RPMI7951 (cell line): ENCODE measurements around the gene RNF186. TPM values are rescaled to one million over a fixed set of nuclear protein-coding genes. Genes with fewer than 3 reads are reported as not detected.
"Not testable (repeated sequence)": the region's sequence is repeated elsewhere in the genome, so short reads cannot be mapped to it uniquely, and the experiment has no call there.

ENCODE experiments used
- DNase-seq: peaks from one replicate; pipeline ENCODE4 v3.0.0-alpha.2; 2012; ENCODE audit warnings: low read depth
- total RNA-seq: library from RNA; depleted of rRNA; stranded (reverse); fragments of >200 nt; shearing (Covaris generic); gene quantifications from 2 replicates; pipeline ENCODE4 v1.2.3, GENCODE V29; 2014; rRNA removed

The RNF186 gene
- not detected in 2 replicates for total RNA-seq

GRCh38 chr1:19814681-19815503 is at the start of gene RNF186:
RNF186 (minus strand) TSS chr1:19815283; CDS start chr1:19815101, 182 bp downstream.
- DNase-seq, result no peak

DNA sequence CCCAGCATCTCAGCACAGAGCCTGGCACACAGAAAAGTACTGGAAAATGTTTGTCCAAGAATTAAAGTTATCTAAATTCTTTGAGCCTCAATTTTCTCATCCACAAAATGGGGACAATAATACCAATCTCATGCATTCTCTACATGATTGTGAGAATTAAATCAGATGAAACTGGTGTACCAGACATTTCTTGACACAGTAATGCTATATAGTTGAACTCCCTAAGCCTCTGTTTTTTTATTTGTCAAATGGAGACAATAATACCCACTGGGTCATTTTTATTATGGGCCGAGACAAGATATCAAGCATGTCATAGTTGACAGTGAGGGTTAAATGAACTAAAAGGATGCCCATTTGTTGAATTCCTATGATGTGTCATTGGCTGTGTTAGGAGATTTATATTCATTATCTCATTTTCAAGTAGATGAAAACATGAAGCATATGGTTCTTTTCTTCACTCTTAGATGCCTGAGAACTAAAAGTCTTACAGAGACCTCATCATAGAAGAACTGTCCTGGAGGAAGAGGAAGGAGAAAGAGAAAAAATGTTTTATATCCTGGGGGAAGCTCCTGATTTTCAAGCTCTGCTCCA is 49.6 kb upstream of the RNF186 start:
- no peak for DNase-seq

DNA sequence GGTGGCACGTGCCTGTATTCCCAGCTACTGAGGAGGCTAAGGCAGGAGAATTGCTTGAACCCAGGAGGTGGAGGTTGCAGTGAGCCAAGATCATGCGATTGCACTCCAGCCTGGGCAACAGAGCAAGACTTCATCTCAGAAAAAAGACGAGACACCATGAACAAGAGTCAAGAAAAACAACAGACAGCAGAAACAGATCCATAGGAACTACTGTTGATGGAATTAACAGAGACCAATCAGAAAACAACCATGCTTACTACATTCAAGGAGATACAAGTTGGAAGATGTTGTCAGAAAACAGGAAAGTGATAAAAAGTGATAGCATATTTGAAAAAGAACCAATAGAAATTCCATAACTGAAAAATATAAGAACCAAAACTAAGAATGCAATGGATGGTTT is 47.9 kb upstream of the RNF186 start:
- no peak for DNase-seq

DNA sequence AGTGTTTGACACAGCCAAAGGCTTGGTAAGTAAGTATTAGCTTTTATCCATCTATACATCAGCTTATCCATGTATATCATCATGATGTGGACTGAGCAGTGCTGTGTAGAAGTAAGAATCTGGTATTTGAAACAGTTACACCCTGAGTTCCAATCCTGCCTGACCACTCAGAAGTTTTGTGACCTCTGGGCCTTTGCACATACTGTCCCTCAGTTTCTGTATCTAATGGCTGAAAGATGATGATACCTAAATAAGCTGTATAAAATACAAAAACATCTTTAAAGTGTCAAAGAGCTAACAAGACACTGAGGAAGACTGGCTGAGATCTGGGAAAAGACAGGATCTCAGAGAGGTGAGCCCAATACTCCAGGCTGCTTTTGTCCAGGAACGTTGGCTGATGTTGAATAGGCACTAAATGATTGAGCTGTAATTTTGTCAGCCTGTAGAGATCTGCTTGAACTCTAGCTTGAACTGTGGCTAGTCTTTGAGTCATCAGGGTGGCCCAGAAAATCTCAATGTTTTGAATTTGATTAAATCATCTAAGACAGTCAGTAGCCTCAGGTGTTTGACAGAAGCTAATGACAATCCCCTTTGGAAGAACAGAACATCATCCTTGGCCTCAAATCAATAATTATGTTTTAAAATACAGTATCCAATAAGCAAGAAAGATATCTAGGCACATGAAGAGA is 46.9 kb upstream of the RNF186 start:
- DNase-seq, result no peak

- DNase-seq, result no peak
These were observed 46.0 kb upstream of the RNF186 start for GRCh38 chr1:19861034-19861433.

- DNase-seq, result no peak
These were observed 45.3 kb upstream of the RNF186 start for GRCh38 chr1:19860418-19860817.

- no peak for DNase-seq
These were observed 44.8 kb upstream of the RNF186 start for GRCh38 chr1:19859876-19860275.

DNA sequence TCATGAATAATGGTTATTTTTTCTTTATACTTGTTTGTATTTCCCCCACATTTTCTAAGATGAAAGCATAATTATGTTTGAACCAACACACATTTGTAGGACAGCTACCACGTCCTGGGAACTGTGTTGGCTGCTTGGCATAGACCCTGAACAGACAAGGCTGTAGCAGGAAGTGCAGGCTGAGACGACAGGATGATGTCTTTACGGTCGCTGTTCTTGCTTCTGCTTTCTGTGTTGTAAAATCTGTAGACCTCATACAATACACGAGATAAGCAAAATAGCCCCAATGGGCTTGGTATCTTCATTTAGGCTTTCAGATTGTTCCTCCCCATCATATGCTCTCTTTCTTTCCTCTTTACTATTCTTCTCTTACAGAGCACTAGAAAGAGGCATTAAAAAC is 43.8 kb upstream of the RNF186 start:
- DNase-seq, result no peak

DNA sequence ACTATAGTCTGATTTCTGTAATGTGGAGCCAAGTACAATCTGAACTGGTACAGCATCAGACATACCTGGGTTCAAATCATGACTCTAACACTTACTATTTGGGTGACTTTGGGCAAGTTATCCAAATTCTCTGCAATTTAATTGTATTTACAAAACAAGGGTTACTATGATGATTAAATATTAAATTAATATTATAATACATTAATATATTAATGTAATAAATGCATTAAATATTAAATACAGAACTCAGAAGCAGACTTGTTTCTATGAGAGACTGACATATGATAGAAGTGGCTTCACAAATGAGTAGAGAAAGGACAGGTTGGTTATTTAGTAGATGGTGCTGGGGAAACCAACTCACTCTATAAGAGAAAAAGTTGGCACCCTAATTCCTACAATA is 39.8 kb upstream of the RNF186 start:
- DNase-seq, result no peak

DNA sequence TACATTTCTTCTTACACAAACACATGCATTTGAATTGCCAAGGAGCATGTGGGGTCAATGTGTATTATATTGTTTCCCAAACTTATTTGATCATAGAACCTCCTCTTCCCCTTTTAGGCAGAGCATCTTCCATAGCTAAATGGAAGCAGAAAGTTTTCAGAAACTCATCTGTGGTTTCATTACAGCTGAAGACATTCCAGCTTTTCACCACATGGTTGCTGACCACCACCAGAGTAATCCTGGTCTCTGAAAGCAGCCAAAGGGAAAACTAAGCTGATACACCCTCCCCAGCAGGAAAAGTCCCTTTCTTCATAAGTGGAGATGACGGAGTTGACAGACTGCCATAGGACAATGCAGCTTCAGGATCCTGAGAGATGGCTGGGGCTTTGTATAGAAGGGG is 37.0 kb upstream of the RNF186 start:
- no peak for DNase-seq

DNA sequence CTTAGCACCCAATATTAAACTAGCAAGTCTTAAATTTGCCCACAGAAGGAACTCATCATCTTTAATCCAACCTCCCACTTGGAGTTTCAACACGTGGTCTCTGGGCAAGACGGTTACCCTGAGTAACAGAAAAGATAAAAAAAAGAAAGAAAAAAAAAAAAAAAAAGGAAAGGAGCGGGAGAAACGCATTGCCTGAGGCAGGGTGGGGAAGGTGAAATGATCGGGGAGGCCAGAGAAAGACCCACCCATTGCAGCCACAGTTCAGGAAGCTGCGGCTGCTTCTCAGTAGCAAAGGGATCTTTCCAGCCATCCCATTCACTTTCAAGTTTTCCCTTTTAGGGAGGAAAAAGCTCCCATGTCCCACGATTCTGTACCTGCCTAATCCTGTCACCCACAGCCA is 35.1 kb upstream of the RNF186 start:
- no peak for DNase-seq

DNA sequence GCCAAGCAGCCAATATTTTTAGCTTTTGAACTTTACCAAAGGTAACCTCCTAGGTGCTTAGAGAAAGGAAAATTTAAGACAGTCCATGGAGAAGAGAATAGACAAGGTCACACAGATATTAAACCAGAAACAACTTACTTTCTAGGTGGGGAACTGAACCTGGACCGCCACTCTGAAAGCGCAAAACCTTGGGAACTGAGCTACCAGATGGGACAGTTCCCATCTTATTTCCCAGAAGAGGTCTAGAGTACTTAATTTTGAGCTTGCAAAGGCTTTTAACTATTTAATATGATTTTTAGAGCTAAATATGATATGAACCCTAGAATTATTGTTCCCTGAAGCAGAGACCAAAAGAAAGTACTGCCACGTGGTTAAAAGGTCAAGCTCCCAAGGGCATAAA is 34.2 kb upstream of the RNF186 start:
- not testable (repeated sequence) for DNase-seq

DNA sequence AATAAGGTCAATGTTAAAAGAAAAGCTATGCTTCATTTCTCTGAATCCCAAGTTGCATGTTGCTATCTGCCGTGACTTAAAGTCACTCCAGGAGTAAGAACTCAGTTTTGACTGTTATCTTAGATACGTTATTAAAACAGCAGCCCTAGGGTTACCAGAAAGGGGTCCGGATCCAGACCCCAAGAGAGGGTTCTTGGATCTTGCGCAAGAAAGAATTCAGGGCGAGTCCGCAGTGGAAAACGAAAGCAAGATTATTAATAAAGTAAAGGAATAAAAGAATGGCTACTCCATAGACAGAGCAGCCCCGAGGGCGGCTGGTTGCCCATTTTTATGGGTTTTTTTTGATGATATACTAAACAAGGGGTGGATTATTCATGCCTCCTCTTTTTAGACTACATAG is 32.3 kb upstream of the RNF186 start:
- DNase-seq, result not testable (repeated sequence)

GRCh38 chr1:19846338-19846737 is 31.3 kb upstream of the RNF186 start:
- no peak for DNase-seq

GRCh38 chr1:19845555-19845954 is 30.5 kb upstream of the RNF186 start:
- no peak for DNase-seq

- no peak for DNase-seq
These were observed 29.8 kb upstream of the RNF186 start for GRCh38 chr1:19844731-19845495.

DNA sequence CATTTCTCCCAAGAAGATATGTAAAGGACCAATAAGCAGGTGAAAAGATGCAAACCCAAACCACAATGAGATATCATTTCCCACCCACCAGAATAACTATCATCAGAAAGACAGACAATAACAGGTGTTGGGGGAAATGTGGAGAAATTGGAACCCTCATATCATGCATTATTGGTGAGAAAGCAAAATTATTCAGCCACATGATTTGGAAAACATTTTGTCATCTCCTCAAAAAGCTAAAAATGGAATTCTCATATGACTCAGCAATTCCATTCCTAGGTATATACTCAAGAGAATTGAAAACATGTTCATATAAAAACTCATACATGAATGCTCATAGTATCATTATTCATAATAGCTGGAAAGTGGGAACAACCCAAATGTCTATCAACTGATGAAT is 25.1 kb upstream of the RNF186 start:
- DNase-seq, result no peak

GRCh38 chr1:19837866-19838265 is 22.8 kb upstream of the RNF186 start:
- DNase-seq, result no peak

DNA sequence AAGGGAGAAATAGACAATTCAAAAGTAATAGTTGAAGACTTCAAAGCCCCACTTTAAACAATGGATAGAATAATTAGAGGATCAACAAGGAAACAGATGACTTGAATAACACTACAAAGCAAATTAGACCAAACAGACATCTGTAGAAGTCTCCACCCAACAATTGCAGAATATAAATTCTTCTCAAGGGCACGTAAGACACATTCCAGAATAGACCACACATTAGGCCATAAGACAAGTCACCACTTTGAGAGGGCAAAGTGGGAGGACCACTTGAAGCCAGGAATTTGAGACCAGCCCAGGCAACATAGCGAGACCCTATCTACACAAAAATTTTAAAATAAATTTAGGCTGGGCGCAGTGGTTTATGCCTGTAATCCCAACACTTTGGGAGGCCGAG is 20.5 kb upstream of the RNF186 start:
- DNase-seq, result no peak

DNA sequence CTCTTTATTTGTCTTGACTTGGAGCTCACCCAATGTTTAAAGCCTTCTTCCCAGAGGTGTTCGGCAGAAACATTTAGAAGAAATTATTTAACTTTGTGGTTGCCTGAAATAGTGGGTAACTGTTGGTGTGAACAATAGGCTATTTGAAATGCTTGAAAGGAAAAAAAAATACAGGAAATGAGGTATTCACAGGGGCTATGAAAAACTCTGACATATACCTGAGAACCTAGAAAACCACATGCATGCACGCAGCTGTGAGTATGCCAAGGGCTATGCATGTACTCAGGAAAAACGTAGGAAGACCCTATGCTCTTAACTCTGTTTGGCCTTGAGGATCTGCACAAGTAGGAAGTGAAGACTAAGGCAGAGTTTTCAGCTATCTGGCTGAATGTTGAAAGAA is 16.4 kb upstream of the RNF186 start:
- no peak for DNase-seq

DNA sequence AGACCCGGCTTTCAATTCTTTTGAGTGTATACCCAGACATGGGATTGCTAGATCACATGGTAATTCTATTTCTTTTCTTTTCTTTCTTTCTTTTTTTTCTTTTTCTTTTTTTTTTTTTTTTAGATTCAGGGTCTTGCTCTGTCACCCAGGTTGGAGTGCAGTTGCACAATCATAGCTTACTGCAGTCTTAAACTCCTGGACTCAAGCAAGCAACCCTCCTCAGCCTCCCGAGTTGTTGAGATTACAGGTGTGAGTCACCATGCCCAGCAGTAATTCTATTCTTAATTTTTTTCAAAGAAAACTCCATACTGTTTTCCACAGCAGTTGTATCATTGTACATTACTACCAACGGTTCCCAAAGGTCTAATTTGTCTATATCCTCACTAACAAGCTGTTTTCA is 13.5 kb upstream of the RNF186 start:
- DNase-seq, result no peak

DNA sequence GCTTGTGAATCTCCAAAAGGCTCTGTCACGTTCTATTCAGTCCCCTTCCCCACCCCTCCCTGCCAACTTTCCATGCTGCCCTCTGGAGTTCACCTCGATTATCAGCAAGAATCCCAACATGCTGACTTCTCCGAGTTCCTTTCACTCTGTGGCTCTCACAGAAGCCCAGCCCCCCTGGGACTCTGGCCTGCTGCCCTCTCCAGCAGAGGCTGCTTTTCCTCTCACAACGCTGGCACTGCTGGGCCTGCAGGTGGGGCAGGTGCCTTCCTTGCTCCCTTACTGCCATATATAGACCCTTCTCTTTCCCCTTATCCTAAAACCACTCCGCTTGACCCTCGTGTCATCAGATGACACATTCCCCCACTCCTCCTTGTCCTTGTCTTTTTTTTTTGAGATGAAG is 10.2 kb upstream of the RNF186 start:
- DNase-seq, result no peak
